Endothelial cell of umbilical vein (primary cell): Measurements from ENCODE around the gene FBXO2. TPM values are rescaled to one million over a fixed set of nuclear protein-coding genes. Genes with fewer than 3 reads are reported as not detected.

Experiments used
- BruUV-seq: library from RNA; stranded (reverse); fragments of 400-500 nt; replicated peaks from 2 replicates; lab custom pipeline; 2021; lab: Mats Ljungman, UMichigan
- CTCF ChIA-PET: fragments of 300-600, 350-600 bp; sonication (Branson Sonifier 250); formaldehyde crosslinking; loops from one replicate; lab custom pipeline; 2021; ENCODE audit warnings: antibody characterized with exemption, inconsistent platforms; lab: Charles Lee
- POLR2A ChIA-PET: fragments of 300-600, 350-600 bp; sonication (Branson Sonifier 250); formaldehyde crosslinking; loops from one replicate; lab custom pipeline; 2021; ENCODE audit warnings: antibody characterized with exemption, inconsistent platforms; lab: Charles Lee
- DNase-seq: peaks from one replicate; pipeline ENCODE4 v3.0.0-alpha.2; 2011; ENCODE audit warnings: low read depth, low spot score
- FAIRE-seq: peaks from 2 replicates; lab custom pipeline; 2011; peaks lifted over from hg19 to GRCh38; lab: Jason Lieb, UNC
- H2AFZ ChIP-seq: 2 replicates; pipeline ENCODE4 v1.6.0; 2012; ENCODE audit warnings: low read depth, low read length, control low read depth, inconsistent platforms
- H3K27ac ChIP-seq: 2 replicates; pipeline ENCODE4 v1.5.1; 2011; ENCODE audit warnings: low read depth, mild to moderate bottlenecking, control low read depth, low read length, moderate library complexity; ENCODE audit not compliant: insufficient read depth
- H3K27me3 ChIP-seq, 2 experiments: 2 replicates each; pipeline versions ENCODE4 v1.6.0 to v1.6.1; 2011; ENCODE audit warnings: low read length in 2 of 2, mixed read lengths in 1 of 2; ENCODE audit not compliant: control insufficient read depth in 2 of 2, insufficient read depth in 2 of 2
- H3K36me3 ChIP-seq, 2 experiments: 2 replicates in 1 of 2; 3 replicates in 1 of 2; pipeline ENCODE4 v1.5.1; 2011; ENCODE audit warnings: low read length in 2 of 2, mild to moderate bottlenecking in 1 of 2, moderate library complexity in 1 of 2; ENCODE audit not compliant: control insufficient read depth in 2 of 2, insufficient read depth in 2 of 2; ENCODE audit errors: extremely low read depth in 1 of 2
- H3K4me1 ChIP-seq: 3 replicates; pipeline ENCODE4 v1.5.1; 2011; ENCODE audit warnings: mild to moderate bottlenecking, low read length; ENCODE audit not compliant: control insufficient read depth, insufficient read depth; ENCODE audit errors: extremely low read depth
- H3K4me2 ChIP-seq: 2 replicates; pipeline ENCODE4 v1.6.1; 2011; ENCODE audit warnings: low read length, control low read depth, mixed read lengths; ENCODE audit not compliant: insufficient read depth
- H3K4me3 ChIP-seq, 3 experiments: fragments of 200-600 bp in 1 of 3; sonication (generic), shearing (Covaris generic) in 1 of 3; replicated peaks in 1 of 3; 2 replicates each; pipeline ENCODE4 v1.5.1; 2011 to 2016; ENCODE audit warnings: control low read depth in 3 of 3, low read length in 3 of 3, mild to moderate bottlenecking in 2 of 3, inconsistent platforms in 1 of 3, low read depth in 1 of 3, moderate library complexity in 1 of 3; ENCODE audit not compliant: insufficient read depth in 1 of 3
- H3K79me2 ChIP-seq: 2 replicates; pipeline ENCODE4 v1.6.0; 2012; ENCODE audit warnings: low read length, inconsistent platforms; ENCODE audit not compliant: control insufficient read depth, insufficient read depth
- H3K9ac ChIP-seq: replicated peaks from 2 replicates; pipeline ENCODE3; 2011; ENCODE audit warnings: low read length, control low read depth; ENCODE audit not compliant: insufficient read depth; ENCODE audit errors: extremely low read depth
- H3K9me1 ChIP-seq: replicated peaks from 3 replicates; pipeline ENCODE4 v1.6.0; 2011; ENCODE audit warnings: mild to moderate bottlenecking, low read length; ENCODE audit not compliant: control insufficient read depth, insufficient read depth; ENCODE audit errors: extremely low read depth
- H3K9me3 ChIP-seq: replicated peaks from 2 replicates; pipeline ENCODE4 v1.5.1; 2012; ENCODE audit warnings: low read length, inconsistent platforms; ENCODE audit not compliant: control insufficient read depth, insufficient read depth
- H4K20me1 ChIP-seq: replicated peaks from 2 replicates; pipeline ENCODE3; 2011; ENCODE audit warnings: mild to moderate bottlenecking, low read length; ENCODE audit not compliant: control insufficient read depth, insufficient read depth; ENCODE audit errors: extremely low read depth
- CTCF ChIP-seq, 2 donors: IDR thresholded peaks; 1 replicate in 1 of 2; 2 replicates in 1 of 2; pipeline ENCODE4 v1.5.1; 2011; ENCODE audit warnings: low read length in 2 of 2, mild to moderate bottlenecking in 2 of 2, moderate library complexity in 2 of 2, control low read depth in 1 of 2, inconsistent platforms in 1 of 2, low read depth in 1 of 2; ENCODE audit not compliant: insufficient read depth in 1 of 2; ENCODE audit errors: extremely low read depth in 1 of 2
- EZH2 ChIP-seq: IDR thresholded peaks from 2 replicates; pipeline ENCODE4 v1.6.1; 2012; ENCODE audit warnings: borderline replicate concordance, low read depth, mild to moderate bottlenecking, moderate library complexity, low read length, inconsistent platforms; ENCODE audit not compliant: severe bottlenecking
- FOS ChIP-seq: IDR thresholded peaks from 2 replicates; pipeline ENCODE4 v1.6.1; 2011; ENCODE audit warnings: mild to moderate bottlenecking, low read length, moderate library complexity, borderline replicate concordance; ENCODE audit not compliant: insufficient read depth
- JUN ChIP-seq: IDR thresholded peaks from 2 replicates; pipeline ENCODE4 v1.6.1; 2011; ENCODE audit warnings: borderline replicate concordance, low read depth; ENCODE audit not compliant: insufficient read length, insufficient read depth
- POLR2A ChIP-seq: IDR thresholded peaks from 2 replicates; pipeline ENCODE4 v1.6.1; 2012; ENCODE audit warnings: low read depth, mild to moderate bottlenecking, control low read depth, low read length
- dilution Hi-C: fragments of 300-500 bp; cut with MboI; formaldehyde crosslinking; loops from one replicate; pipeline ENCODE4 v1.15.0; 2019; ENCODE audit warnings: low sequenced_read_pairs; ENCODE audit not compliant: extremely low pct_ligation_motif_present
- intact Hi-C: fragments of 100-400 bp; cut with micrococcal nuclease; formaldehyde crosslinking; loops from one replicate; pipeline ENCODE4 v1.10.0; 2022
- polyA plus RNA-seq, 4 experiments: library from polyadenylated mRNA; depleted of rRNA in 3 of 4; stranded (reverse) in 3 of 4; unstranded in 1 of 4; fragments of >200 nt; gene quantifications; 2 replicates each; pipeline versions ENCODE4 v1.2.1 to v1.2.3, GENCODE V29; 2011 to 2012; ENCODE audit warnings: missing spikeins in 1 of 4
- total RNA-seq: library from RNA; stranded (reverse); gene quantifications from 2 replicates; pipeline ENCODE4 v1.2.3, GENCODE V29; 2021

The FBXO2 gene
- total and polyA plus RNA-seq, 2 donors (not counting 3 experiments of a cell fraction or from before 2014, with no cell fraction given), result 0.42 to 0.91 TPM

GRCh38 chr1:11682287-11682771 is 28.1 kb upstream of the FBXO2 start:
- dilution Hi-C loops (no loop called here), intact Hi-C loops (loop anchor here (5.0 kb wide), 2 partner anchors 35 to 300 kb away; partner anchors contain the start of gene MFN2)

More at GRCh38 chr1:11682287-11682771, 28.1 kb upstream of the FBXO2 start:
- H3K27me3 ChIP-seq, result peaks cover 11 to 12% of the 10 kb centered on the region in 2 experiments
- no peak overlapping the region for H3K4me2 ChIP-seq
- H2AFZ ChIP-seq, result no peak overlapping the region
- POLR2A ChIA-PET, result interaction anchor here (1.3 kb wide), 1 partner anchor 227 kb away, joined by 3 read pairs; no protein-coding TSS in a partner anchor
- H3K9ac ChIP-seq, result no peak overlapping the region
- no peaks in the 10 kb centered on the region for H3K79me2 ChIP-seq
- BruUV-seq, result no TSS peak
- H3K9me3 ChIP-seq, result no peaks in the 10 kb centered on the region
- FAIRE-seq (no peak), DNase-seq (no peak)
- H3K4me3 ChIP-seq, result no peak overlapping the region
- H3K9me1 ChIP-seq, result no peaks in the 10 kb centered on the region
- H3K36me3 ChIP-seq, result no peaks in the 10 kb centered on the region
- CTCF ChIA-PET, result interaction anchor here (1.3 to 2.7 kb wide), 6 partner anchors 9 to 37 kb away, joined by 3 to 27 read pairs (median 4); partner anchors contain the start of genes DRAXIN and FBXO6
- no peak overlapping the region for H3K27ac ChIP-seq
- H3K4me1 ChIP-seq, result peaks cover 7% of the 10 kb centered on the region
- H4K20me1 ChIP-seq, result no peaks in the 10 kb centered on the region
- TF ChIP-seq JUN (no peak), EZH2 (no peak), POLR2A (no peak), CTCF (IDR thresholded peaks at IDR 0.05; ENCODE audit: extremely low read depth in 1 of 2, insufficient read depth in 1 of 2, low read depth in 1 of 2, low read length in 2 of 2) (no peak), FOS (no peak)
